PC-9 (cell line): ENCODE results near the gene PFAS.

Experiments
- EZH2 ChIP-seq: fragments of 200-600 bp; sonication (generic); IDR thresholded peaks from 2 replicates; pipeline ENCODE4 v1.8.0; 2017; ENCODE audit warnings: antibody characterized with exemption, low read depth
- TF ChIP-seq, protein P1 (sequence below): fragments of 200-600 bp; sonication (generic); conservative IDR thresholded peaks from 2 replicates; pipeline ENCODE4 v1.6.1; 2017; ENCODE audit warnings: mixed run types, antibody characterized with exemption, mild to moderate bottlenecking, moderate library complexity

DNA sequence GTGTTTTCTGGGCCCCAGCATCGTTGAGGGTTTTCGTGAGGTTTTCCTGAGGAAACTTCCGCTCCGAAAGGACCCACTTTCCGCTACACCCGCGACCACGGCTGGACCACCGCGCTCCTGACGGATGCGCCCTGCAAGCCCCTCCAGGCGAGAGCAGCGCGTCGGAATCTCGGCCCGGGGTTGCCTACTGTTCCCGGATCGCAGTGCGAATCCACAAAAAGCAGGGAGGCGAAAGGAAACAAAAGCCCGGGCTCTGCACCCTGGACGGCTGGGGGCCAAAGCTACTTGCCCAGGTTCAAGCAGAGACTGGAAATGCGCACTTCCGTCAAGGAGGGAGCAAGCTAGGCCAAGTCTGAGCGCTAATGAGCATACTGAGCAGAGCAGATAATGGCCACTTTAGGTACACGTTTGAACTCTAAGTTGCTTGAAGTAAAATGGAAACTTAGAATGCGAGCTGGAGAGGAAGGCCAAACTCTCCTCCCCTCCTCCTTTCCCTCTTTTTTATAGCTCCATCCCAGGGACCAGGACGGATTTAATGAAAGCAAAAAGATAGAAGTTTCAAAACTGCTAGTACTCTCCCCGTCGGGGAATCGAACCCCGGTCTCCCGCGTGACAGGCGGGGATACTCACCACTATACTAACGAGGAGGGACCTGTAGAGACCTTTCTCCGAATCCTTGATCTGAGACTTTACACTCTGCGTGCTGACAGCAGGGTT, 27.3 kb upstream of the PFAS start:
- TF ChIP-seq, protein P1, sequence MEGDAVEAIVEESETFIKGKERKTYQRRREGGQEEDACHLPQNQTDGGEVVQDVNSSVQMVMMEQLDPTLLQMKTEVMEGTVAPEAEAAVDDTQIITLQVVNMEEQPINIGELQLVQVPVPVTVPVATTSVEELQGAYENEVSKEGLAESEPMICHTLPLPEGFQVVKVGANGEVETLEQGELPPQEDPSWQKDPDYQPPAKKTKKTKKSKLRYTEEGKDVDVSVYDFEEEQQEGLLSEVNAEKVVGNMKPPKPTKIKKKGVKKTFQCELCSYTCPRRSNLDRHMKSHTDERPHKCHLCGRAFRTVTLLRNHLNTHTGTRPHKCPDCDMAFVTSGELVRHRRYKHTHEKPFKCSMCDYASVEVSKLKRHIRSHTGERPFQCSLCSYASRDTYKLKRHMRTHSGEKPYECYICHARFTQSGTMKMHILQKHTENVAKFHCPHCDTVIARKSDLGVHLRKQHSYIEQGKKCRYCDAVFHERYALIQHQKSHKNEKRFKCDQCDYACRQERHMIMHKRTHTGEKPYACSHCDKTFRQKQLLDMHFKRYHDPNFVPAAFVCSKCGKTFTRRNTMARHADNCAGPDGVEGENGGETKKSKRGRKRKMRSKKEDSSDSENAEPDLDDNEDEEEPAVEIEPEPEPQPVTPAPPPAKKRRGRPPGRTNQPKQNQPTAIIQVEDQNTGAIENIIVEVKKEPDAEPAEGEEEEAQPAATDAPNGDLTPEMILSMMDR, result no peak
- TF ChIP-seq EZH2, result no peak
